Chondrocyte (in vitro differentiated cells): ENCODE data around the gene ZNF30. TPM values are rescaled to one million over a fixed set of nuclear protein-coding genes. Genes with fewer than 3 reads are reported as not detected.

ENCODE experiments used
- DNase-seq: peaks from one replicate; pipeline ENCODE4 v3.0.0; 2021; ENCODE audit warnings: mixed read lengths, low spot score
- H3K27ac Mint-ChIP-seq: one replicate; pipeline ENCODE4 v1.8.0; 2021; ENCODE audit warnings: mild to moderate bottlenecking, moderate library complexity, mixed read lengths; ENCODE audit not compliant: unreplicated experiment
- H3K27me3 Mint-ChIP-seq: 2 replicates; pipeline ENCODE4 v1.8.0; 2021; ENCODE audit warnings: low read depth, mixed read lengths
- H3K36me3 Mint-ChIP-seq: 2 replicates; pipeline ENCODE4 v1.8.0; 2021; ENCODE audit warnings: low read depth, mixed read lengths
- H3K4me1 Mint-ChIP-seq: 2 replicates; pipeline ENCODE4 v1.8.0; 2021; ENCODE audit warnings: low read depth, mild to moderate bottlenecking, mixed read lengths
- H3K4me3 Mint-ChIP-seq: one replicate; pipeline ENCODE4 v1.8.0; 2021; ENCODE audit warnings: mild to moderate bottlenecking, moderate library complexity, mixed read lengths; ENCODE audit not compliant: unreplicated experiment
- H3K9me3 Mint-ChIP-seq: 2 replicates; pipeline ENCODE4 v1.8.0; 2021; ENCODE audit warnings: low read depth, mixed read lengths
- CTCF ChIP-seq: fragments of 200-600 bp; sonication (generic); IDR thresholded peaks from 2 replicates; pipeline ENCODE4 v1.5.0; 2021; ENCODE audit warnings: antibody characterized with exemption, mild to moderate bottlenecking, moderate library complexity
- total RNA-seq: library from RNA; stranded (reverse); gene quantifications from 3 replicates; pipeline ENCODE4 v1.2.1, GENCODE V29; 2021

The ZNF30 gene
- total RNA-seq, 1 donor from 2014 or later = 2.8 TPM

DNA sequence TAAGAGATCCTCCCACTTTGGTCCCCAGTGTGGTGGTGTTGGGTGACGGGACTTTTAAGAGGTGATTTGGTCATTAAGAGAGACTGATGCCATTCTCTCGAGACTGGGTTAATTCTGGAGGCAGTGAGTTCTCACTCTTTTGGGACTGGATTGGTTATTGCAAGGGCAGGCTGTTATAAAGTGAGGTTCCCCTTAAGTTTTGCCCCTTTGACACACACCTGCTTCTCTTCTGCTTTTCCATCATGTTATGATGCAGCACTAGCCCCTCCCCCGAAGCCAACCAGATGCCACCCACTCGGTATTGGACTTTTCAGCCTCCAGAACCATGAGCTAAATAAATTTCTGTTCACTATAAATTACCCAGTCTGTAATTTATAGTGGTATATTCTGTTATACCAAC, 57.1 kb downstream of the ZNF30 start:
- Mint-ChIP-seq H3K36me3 (no peaks in the 10 kb centered on the region), H3K9me3 (peaks cover 10% of the 10 kb centered on the region), H3K4me3 (no peak overlapping the region), H3K27me3 (peaks cover 9% of the 10 kb centered on the region), H3K27ac (no peak overlapping the region), H3K4me1 (peaks cover 9% of the 10 kb centered on the region)
- TF ChIP-seq CTCF = no peak
- DNase-seq = no peak

GRCh38 chr19:34984287-34984686, 57.6 kb downstream of the ZNF30 start:
- peaks cover 10% of the 10 kb centered on the region for H3K9me3 Mint-ChIP-seq
- H3K4me1 Mint-ChIP-seq = peaks cover 9% of the 10 kb centered on the region
- no peak overlapping the region for H3K27ac Mint-ChIP-seq
- no peak for DNase-seq
- no peak overlapping the region for H3K4me3 Mint-ChIP-seq
- H3K27me3 Mint-ChIP-seq = peaks cover 6% of the 10 kb centered on the region
- no peaks in the 10 kb centered on the region for H3K36me3 Mint-ChIP-seq
- TF ChIP-seq CTCF = no peak

DNA sequence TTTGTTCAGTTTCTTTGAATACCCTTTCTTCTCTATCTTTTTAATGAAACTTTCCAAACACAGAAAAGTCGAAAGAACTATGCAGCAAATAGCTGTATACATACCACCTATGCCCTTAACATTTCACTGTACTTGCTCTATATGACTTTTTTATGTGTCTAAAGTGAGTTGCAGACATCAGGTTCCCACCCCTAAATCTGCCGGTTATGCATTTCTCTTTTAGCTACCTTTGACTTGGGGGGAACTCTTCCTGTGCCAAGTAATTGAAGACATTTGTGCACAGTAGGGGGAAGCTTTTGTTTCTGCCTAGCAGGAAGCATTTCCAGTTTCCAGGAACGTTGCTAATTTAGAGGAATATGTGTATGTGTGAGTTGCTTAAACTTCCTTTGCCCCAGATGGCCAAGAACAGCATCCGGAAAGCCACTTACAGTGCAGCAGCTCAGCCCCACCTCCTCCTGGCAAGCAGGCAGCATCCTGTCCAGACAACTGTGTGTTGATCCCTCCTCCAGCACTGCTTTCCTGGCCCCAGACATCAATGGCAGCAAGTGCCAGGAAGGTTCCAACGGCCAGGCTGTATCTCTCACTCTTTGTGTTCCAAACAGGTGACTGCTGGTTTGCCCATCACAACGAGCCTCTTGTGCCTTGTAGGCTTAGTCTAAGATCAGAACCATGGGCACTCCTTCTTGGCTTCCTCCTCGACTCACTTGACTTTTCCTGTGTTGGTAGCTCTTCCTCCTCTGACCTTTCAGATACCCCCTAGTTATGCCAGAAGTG, 58.7 kb downstream of the ZNF30 start:
- H3K9me3 Mint-ChIP-seq = peaks cover 10% of the 10 kb centered on the region
- no peak overlapping the region for H3K27ac Mint-ChIP-seq
- H3K36me3 Mint-ChIP-seq = no peaks in the 10 kb centered on the region
- peaks cover 9% of the 10 kb centered on the region for H3K4me1 Mint-ChIP-seq
- TF ChIP-seq CTCF = no peak
- no peaks in the 10 kb centered on the region for H3K27me3 Mint-ChIP-seq
- no peak for DNase-seq
- no peak overlapping the region for H3K4me3 Mint-ChIP-seq

GRCh38 chr19:34988119-34988518, 61.4 kb downstream of the ZNF30 start:
- Mint-ChIP-seq H3K36me3 (no peaks in the 10 kb centered on the region), H3K4me3 (no peak overlapping the region), H3K9me3 (peaks cover 10% of the 10 kb centered on the region), H3K27me3 (no peaks in the 10 kb centered on the region), H3K4me1 (peaks cover 9% of the 10 kb centered on the region), H3K27ac (no peak overlapping the region)
- no peak for TF ChIP-seq CTCF
- DNase-seq = no peak

GRCh38 chr19:34989298-34989697, 62.6 kb downstream of the ZNF30 start:
- peaks cover 4% of the 10 kb centered on the region for H3K9me3 Mint-ChIP-seq
- H3K36me3 Mint-ChIP-seq = no peaks in the 10 kb centered on the region
- no peak overlapping the region for H3K4me3 Mint-ChIP-seq
- H3K27ac Mint-ChIP-seq = no peak overlapping the region
- peaks cover 9% of the 10 kb centered on the region for H3K4me1 Mint-ChIP-seq
- no peaks in the 10 kb centered on the region for H3K27me3 Mint-ChIP-seq
- DNase-seq = no peak
- TF ChIP-seq CTCF = no peak
